GM18858 (cell line): ENCODE data around the gene TBL1X.

ENCODE experiments used
- ATAC-seq: cut with Tn5 transposase; IDR thresholded peaks from one replicate; pipeline ENCODE4 v1.9.1; 2021; ENCODE audit not compliant: unreplicated experiment

The TBL1X gene

GRCh38 chrX:9578083-9578779 is 113.4 kb downstream of the TBL1X start:
- no peak for ATAC-seq

- no peak for ATAC-seq
These were observed 117.0 kb downstream of the TBL1X start for GRCh38 chrX:9581771-9582385.

GRCh38 chrX:9582956-9583355 is 118.1 kb downstream of the TBL1X start:
- ATAC-seq: no peak

DNA sequence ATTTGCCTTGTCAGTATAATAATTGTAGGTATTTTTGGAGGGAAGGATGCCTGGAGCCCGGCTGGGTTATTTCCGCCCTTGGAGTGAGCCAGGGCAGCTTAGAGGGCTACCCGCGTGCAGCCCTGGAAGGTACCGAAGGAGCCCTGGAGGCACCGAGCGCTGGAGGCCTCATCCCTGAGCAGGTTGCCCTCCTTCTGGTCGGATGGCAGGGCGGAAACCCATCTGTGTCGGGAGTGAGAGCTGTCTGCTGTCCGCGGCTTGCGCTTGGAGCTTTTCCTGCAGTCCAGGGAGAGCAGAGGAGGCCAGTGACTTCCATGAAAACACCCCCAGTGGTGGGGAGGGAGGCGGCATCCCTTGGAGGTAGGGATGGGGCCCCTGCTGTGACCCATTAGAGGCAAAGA is 122.1 kb downstream of the TBL1X start:
- no peak for ATAC-seq

- ATAC-seq: no peak
These were observed 122.8 kb downstream of the TBL1X start for GRCh38 chrX:9587642-9588041.

DNA sequence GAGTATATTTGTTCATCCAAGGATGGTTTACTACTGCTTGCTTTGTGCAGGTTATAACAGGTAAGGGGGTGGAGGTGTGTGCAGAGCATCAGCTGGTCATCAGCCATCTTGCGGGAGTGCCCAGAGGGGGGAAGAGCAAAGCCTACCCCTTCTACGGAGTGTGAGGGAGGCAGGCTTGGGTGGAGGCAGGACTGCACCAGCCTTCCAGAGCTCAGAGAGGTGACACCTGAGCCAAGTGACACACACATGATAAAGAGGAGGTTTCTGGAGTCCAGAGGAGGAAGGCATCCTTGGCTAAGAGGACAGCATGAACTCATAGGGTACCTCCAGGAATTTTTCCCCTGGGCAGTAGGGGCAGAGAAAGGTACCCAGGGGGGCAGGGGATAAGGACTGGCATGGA is 126.6 kb downstream of the TBL1X start:
- no peak for ATAC-seq

DNA sequence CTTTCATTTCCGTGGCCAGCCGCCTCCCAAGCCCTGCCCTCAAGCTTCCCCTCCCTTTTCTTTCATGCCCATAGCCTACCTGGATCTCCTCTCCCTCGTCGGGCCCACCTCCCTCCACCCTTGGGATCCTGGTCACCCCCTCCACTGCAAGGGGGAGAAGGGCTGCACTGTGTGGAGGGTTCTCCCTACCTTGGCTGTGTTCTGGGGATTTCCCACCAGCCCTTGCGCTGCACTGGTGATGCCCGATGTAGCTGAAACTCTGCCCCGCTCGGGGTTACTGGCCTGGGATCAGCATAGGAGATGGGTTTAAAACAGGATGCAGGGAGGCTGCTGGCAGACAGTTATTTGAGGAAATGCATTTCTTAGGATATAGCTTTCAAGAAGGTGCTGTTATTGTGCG is 128.9 kb downstream of the TBL1X start:
- ATAC-seq: no peak

DNA sequence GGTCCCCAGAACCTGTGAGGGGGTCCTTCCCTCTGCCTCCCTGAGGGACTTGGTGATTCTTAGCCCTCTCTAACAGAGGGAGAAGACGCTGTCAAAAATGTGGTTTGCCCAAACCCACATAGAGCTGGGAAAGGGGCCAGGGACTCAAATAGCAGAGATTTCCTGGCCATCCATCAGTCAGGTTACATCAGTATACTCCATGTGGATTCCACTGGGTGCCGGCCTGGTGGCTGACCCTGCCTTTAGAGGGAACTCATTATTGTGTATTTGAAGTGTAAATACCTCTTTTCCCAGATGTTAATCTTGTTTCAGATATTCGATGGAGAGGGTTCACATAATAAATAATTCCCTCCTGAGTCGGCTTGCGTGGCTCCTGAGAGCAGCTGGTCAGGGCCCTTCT is 130.3 kb downstream of the TBL1X start:
- ATAC-seq: no peak

- ATAC-seq: no peak
These were observed 132.0 kb downstream of the TBL1X start for GRCh38 chrX:9596837-9597236.

DNA sequence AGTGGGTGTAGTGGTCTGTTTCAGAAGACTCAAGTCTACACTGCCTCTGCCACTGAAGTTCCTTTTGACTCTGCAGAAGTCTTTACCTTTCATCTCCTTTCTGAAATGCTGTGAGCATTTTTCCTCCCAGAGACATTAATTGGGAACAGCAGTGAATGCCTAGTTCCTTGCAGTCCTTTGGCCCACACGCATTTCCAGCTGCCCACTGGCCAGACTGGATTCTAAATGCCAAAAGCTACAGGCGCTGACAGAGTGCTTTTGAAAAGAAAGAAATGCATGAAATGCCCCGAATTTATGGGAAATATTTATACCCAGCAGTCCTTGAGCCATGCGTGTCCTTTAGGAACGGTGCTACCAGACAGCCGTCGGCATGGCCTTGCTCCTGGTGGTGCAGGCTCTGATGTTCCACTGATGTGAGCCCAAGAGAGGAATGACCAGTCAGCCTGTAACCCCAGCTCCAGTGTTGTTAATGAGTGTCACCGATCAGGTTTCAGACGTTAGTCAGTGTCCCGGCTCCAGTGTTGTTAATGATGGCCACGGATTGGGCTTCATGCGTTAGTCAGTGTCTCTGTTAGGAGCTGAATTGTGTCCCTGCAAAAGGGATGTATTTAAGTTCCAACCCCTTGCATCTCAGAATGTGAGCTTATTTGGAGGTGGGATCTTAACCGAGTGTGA is 132.6 kb downstream of the TBL1X start:
- ATAC-seq: no peak

- ATAC-seq: no peak
These were observed 133.5 kb downstream of the TBL1X start for GRCh38 chrX:9598344-9598743.

- no peak for ATAC-seq
These were observed 139.5 kb downstream of the TBL1X start for GRCh38 chrX:9604111-9604907.

DNA sequence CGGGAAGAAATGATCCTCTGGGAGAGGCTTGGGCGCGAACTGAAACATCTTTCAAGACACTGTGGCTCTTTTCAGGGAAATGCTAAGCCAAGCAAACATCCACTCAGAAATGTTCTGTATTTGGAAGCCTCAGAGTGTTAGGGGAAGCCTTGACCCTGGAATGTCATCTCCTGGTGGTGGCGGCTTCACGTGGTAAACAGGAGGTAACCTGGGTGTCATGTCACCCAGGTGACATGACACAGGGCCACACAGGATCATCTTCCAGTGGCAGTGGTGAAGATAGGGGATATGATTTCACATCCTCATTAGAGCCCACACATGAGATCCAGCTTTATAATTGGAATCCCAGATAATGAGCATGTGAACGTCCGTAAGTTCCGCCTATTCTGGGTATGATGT is 140.0 kb downstream of the TBL1X start:
- ATAC-seq: no peak

DNA sequence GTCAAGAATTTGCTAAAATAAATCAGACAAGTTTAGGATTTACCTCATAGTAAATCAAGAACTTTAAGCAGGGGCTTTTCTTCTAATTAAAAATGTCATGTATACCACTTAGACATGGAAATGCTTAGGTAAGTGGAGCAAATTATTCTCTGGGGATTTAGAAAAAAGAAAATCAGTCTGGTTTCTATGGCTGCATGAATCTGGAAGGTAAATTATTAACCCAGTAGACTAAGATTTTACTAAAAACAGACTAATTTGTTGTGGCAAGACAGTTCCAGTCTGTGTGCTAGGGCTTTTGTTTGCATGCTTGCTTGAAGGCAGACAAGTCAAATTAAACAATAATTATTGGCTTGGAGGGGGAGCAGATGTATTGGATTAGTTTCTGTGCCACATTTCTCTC is 140.6 kb downstream of the TBL1X start:
- no peak for ATAC-seq

DNA sequence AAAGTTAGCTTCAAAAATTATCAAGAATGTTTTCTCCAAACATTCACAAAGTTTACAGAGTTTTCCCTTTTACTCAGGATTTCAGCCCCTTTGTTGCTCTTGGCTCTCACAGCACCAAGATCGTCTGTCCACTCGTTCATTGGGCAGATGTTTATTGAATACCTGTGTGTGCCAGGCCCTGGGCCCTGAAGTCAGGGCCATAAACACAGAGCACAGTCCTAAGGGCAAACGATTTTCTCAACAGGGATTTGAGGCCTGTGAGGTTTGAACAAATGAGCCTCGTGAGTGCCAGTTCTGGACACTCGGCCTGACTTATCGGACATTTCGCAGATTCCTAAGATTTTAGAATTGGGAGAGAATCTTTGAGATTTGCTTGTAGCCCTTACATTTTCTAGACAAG is 142.1 kb downstream of the TBL1X start:
- ATAC-seq: no peak

DNA sequence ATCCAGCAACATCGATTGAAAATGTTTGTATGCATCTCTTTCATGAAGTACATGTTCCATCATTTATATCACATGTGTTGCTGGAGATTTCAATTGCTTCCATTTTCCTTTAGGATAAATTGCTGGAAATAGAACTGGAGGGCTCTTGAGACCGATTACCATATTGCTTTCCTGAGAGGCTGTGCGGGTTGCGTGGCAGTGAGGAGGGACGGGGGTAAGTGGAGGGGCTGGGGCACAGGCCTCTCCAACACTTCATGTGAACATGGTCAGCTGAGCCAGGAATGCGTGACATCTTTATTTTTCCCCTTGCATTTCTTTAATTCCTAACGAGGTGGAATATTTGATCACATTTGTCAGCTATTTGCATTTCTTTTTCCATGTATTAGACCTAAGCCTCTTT is 144.6 kb downstream of the TBL1X start:
- no peak for ATAC-seq

GRCh38 chrX:9609987-9610386 is 145.1 kb downstream of the TBL1X start:
- ATAC-seq: no peak

GRCh38 chrX:9610771-9611392 is 146.0 kb downstream of the TBL1X start:
- no peak for ATAC-seq

DNA sequence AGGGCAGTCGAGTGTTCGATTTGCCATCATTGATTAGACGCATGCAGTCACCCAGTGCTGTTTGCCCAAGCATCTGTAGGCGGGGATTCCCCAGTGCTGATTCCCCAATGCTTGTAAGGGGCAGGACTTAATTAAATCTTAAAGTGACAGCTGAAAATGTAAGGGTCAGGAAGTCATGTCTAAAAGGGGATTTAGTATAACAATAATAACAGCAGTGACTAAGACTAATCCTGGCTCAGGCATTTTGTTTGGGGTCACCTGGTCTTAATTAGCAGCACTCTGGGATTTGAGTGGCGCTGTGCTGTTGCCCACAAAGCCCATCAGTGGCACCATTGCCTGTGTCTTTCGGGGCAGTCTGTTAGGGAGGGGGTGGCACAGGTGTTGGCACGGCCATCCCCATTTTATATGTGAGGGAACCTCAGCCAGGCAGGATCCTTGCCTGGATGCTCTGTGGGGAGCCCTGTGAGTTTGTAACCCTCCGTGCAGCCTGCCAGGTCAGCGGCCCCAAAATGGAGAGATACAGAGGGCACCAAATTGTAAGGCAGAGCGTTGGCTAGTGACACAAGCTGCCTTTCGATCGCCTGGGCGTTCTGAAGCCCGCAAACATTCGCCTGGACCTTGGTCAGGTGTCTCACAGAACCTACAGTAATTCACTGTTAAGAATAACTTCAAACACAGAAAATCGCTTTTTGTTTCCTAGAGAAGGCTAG is 146.7 kb downstream of the TBL1X start:
- ATAC-seq: no peak

DNA sequence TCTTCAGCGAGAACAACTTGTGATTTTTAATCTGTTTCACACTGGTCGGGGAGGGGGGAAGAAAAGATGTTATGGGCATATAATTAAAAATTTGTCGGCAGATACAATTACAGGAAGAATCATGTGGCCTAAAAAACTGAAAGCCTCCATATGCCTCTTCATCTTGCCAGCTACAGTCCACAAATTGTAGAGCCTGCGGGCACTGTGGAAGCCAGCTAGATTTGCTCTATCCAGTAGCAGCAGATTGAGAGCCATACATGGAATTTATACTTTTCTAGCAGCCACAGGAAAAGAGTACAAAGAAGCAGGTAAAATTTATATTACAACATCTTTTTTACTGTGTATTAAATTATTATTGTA is 147.3 kb downstream of the TBL1X start:
- no peak for ATAC-seq

- no peak for ATAC-seq
These were observed 149.2 kb downstream of the TBL1X start for GRCh38 chrX:9614016-9614415.
